BJ (cell line): Measurements from ENCODE around the gene PARP1. TPM values are rescaled to one million over a fixed set of nuclear protein-coding genes. Genes with fewer than 3 reads are reported as not detected.

Experiments used
- CTCF ChIA-PET: fragments of 350-600 bp; formaldehyde crosslinking; extraction: SDS; loops from one replicate; lab custom pipeline; 2021; ENCODE audit warnings: antibody characterized with exemption, inconsistent platforms; lab: Yijun Ruan, JAX
- POLR2A ChIA-PET: fragments of 300-600 bp; sonication (Branson Sonifier 250); formaldehyde crosslinking; extraction: SDS; loops from one replicate; lab custom pipeline; 2021; ENCODE audit warnings: antibody characterized with exemption; lab: Charles Lee
- DNase-seq: peaks from one replicate; pipeline ENCODE4 v3.0.0-alpha.2; 2011; ENCODE audit warnings: low read depth
- H3K27me3 ChIP-seq: 2 replicates; pipeline ENCODE4 v1.6.0; 2011; ENCODE audit warnings: low read length; ENCODE audit not compliant: control insufficient read depth, insufficient read depth
- H3K36me3 ChIP-seq: 2 replicates; pipeline ENCODE4 v1.5.1; 2011; ENCODE audit warnings: low read length; ENCODE audit not compliant: control insufficient read depth, insufficient read depth
- H3K4me3 ChIP-seq: 2 replicates; pipeline ENCODE4 v1.5.1; 2011; ENCODE audit warnings: low read depth, mild to moderate bottlenecking, control low read depth, low read length
- polyA plus RNA-seq: library from polyadenylated mRNA; depleted of rRNA; stranded (reverse); fragments of >200 nt; gene quantifications from 2 replicates; pipeline ENCODE4 v1.2.3, GENCODE V29; 2011
- TF ChIP-seq, protein P1 (sequence below): IDR thresholded peaks from 2 replicates; pipeline ENCODE4 v1.5.1; 2011; ENCODE audit warnings: low read depth, mild to moderate bottlenecking, control low read depth, inconsistent platforms, low read length, moderate library complexity; ENCODE audit not compliant: insufficient read depth

Gene PARP1
- polyA plus RNA-seq, 1 experiment: 58.7 TPM

DNA sequence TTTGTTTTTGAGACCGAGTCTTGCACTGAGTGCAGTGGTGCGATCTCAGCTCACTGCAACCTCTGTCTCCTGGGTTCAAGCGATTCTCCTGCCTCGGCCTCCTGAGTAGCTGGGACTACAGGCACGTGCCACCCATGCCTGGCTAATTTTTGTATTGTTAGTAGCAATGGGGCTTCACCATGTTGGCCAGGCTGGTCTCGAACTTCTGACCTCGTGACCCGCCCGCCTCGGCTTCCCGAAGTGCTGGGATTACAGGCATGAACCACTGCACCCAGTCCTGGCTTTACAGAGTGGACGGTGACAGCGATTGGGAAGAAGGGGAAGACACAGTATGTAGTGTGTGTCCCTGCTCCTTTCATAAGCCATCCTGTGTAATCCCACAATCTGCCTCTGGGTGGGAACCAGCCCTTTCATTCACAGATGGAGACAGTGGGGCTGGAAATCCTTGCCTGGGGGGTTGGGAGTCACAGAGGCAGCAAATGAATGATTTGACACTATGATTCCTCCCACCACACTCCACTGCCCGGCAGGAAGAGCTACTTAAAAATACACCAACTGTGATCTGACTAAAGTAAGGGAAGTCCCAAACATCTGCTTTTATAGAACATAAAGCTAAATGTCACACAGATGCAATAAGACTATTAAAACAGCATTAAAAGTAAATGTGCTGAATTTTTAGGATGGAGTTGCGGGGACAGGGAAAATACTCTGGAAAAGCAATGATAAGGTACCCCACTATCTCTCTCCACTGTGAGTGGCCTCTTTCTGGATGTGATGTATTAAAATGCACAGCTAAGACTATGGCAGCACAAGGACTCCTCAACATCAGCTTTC is 4.5 kb downstream of the PARP1 start:
- Histone ChIP-seq H3K4me3 (no peak overlapping the region), H3K27me3 (no peaks in the 10 kb centered on the region), H3K36me3 (peaks cover 9% of the 10 kb centered on the region; the same call in 1 of the 2 replicates)
- DNase-seq: no peak
- ChIA-PET CTCF (interaction anchor here (0.7 to 1.3 kb wide), 3 partner anchors 11 to 280 kb away, joined by 3 to 6 read pairs (median 5); no protein-coding TSS in a partner anchor), POLR2A (no interaction called here)
- TF ChIP-seq, protein P1, sequence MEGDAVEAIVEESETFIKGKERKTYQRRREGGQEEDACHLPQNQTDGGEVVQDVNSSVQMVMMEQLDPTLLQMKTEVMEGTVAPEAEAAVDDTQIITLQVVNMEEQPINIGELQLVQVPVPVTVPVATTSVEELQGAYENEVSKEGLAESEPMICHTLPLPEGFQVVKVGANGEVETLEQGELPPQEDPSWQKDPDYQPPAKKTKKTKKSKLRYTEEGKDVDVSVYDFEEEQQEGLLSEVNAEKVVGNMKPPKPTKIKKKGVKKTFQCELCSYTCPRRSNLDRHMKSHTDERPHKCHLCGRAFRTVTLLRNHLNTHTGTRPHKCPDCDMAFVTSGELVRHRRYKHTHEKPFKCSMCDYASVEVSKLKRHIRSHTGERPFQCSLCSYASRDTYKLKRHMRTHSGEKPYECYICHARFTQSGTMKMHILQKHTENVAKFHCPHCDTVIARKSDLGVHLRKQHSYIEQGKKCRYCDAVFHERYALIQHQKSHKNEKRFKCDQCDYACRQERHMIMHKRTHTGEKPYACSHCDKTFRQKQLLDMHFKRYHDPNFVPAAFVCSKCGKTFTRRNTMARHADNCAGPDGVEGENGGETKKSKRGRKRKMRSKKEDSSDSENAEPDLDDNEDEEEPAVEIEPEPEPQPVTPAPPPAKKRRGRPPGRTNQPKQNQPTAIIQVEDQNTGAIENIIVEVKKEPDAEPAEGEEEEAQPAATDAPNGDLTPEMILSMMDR: peak; percentile 34

DNA sequence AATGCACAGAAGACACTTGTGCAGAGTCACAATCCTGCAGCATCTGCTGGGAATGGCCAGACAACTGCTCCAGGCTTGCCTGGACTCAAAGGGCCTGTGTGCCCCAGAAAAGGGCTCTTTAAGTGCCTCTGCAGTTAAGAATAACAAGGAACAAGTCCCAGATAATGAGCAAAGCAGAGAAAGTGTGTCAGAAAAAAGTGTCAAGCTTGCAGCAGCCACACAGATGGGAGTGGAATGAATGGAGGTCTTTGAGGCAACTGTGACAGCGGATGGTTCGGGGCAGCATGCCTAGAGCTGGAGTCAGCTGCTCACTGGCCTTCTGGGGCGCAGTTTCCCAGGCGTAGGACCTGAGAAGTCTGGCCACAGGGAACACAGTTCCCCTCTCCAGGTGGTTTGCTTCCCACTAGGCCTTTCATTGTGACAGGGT is 5.1 kb downstream of the PARP1 start:
- ChIA-PET POLR2A (no interaction called here), CTCF (no interaction called here)
- TF ChIP-seq, protein P1: no peak
- H3K27me3 ChIP-seq: no peaks in the 10 kb centered on the region
- H3K4me3 ChIP-seq: no peak overlapping the region
- DNase-seq: no peak
- peaks cover 9% of the 10 kb centered on the region; the same call in 1 of the 2 replicates for H3K36me3 ChIP-seq

DNA sequence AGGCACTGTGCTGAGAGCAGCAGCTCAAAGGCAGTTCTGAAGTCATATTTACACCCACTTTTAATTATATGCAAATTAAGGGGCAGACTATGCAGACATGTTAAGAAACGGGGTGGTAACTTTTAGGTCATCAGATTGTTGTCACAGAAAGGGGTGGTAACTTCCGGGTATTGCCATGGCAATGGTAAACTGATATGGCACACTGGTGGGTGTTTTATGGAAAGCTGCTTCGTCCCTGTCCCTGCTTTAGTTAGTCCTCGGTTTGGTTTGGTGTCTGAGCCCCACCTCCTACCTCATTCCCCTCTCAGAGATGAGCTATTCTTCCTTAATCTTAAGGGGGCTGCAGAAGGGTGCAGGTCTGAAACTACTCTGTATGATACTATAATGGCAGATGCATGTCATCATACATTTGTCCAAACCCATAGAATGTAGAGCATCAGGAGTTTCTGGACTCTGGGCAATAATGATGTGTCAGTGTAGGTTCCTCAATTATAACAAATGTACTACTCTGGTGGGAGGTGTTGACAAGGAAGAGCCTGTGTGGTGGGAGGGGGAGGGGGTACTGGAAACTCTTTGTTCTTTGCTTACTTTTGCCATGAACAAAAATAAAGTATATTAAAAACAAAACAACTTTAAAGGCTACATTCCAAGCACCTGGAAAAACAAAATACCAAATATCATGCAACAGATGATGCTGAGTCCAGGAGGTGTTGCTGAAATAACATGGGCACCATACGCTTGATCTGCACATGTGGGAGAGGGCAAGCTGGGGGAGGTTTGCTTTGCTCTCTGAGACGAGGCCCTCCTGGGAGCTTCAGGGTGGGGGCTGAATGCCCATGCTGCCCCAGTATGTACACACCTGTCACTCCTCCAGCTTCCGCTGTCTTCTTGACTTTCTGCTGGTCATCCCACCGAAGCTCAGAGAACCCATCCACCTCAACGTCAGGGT is 6.3 kb downstream of the PARP1 start:
- no peak for DNase-seq
- ChIA-PET POLR2A (no interaction called here), CTCF (no interaction called here)
- TF ChIP-seq, protein P1: no peak
- no peaks in the 10 kb centered on the region for H3K27me3 ChIP-seq
- H3K4me3 ChIP-seq: no peak overlapping the region
- H3K36me3 ChIP-seq: peaks cover 9% of the 10 kb centered on the region; the same call in 1 of the 2 replicates

DNA sequence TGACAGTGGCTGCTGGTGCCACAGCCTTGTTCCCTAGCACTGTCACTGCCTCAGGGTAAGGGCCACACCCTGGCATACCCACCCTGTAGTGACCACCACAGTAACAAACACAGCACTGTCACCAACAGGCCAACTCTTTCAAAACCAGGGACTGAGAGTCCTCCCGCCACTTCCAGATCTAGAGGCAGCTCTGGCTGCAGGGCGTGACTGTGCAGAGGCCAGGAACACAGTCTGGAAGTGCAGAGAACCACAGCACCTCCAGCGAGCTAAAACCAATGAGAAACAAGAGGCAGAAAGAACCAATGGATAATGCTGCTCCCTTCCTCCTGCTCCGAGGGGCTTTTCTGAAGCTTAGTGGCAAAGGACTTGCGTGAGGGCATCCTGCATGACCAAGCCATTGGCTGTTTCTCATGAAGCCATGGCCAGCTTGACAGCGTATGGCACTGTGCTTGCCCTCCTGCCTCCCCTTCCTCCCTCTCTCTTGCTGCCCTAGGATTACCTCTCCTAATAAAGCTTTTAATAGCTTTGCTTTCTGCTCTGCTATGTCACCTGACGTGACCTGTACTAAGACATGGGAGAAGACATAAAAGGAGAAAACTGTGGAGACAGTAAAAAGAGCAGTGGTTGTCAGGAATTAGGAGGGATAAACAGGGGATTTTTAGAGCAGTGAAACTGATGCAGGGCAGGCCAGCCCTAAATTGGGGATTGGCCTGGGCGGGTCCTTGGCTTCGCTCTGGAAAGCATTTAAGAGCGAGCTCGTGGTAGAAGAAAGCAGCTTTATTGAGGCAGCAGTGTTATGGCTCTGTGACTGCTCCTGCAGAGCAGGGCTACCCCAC is 7.2 kb downstream of the PARP1 start:
- TF ChIP-seq, protein P1: no peak
- CTCF ChIA-PET: interaction anchor here (1.0 kb wide), 1 partner anchor 14 kb away, joined by 3 read pairs; no protein-coding TSS in a partner anchor

More for the DNA sequence above, 7.2 kb downstream of the PARP1 start:
- POLR2A ChIA-PET: no interaction called here
- Histone ChIP-seq H3K4me3 (no peak overlapping the region), H3K27me3 (no peaks in the 10 kb centered on the region), H3K36me3 (peaks cover 9% of the 10 kb centered on the region; the same call in 1 of the 2 replicates)
- DNase-seq: no peak
